Measurements from ENCODE around the gene PGAM1. TPM values are rescaled to one million over a fixed set of nuclear protein-coding genes. Genes with fewer than 3 reads are reported as not detected.

PGAM1 gene
- total RNA-seq: 100 to 1,000 TPM; 380 to 406 TPM

DNA sequence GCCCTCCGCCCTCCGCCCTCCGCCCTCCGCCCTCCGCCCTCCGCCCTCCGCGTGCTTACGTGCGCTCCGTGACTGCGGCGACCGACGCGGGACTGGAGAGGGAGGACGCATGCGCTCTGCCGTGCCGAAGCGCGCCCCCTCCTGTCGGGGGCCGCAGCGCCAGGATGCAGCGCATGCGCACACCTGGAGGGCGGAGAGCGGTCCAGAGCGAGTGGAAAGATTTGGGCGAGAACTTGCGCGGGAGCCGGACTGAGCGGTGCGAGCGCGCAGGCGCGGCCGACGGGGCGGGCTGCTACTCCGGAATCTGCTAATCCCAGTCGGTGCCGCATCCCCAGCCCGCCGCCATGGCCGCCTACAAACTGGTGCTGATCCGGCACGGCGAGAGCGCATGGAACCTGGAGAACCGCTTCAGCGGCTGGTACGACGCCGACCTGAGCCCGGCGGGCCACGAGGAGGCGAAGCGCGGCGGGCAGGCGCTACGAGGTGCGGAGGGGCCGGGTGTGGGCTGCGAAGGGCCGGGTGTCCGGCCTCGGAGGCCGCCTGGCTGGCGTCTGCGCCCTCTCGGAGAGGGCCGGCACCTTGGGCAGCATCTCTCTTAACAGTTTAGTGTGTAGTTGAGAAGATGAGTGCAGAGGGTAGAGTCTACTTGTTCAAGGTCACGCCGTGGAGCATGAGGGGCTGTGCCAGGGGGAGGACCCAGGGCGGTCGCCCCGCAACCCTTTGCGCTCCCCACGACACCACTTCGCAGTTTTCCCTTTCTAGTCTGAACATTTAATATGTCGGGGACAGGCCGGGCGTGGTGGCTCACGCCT lies at the start of gene PGAM1:
Gene PGAM1, plus strand, starts transcription at position 228 of the 812 bp plus-strand sequence. Its CDS starts 117 bp downstream, at position 345.
- Mint-ChIP-seq H3K4me1 (peaks cover 48% of the 10 kb centered on the region), H3K9me3 (no peaks in the 10 kb centered on the region), H3K27me3 (no peaks in the 10 kb centered on the region), H3K36me3 (ENCODE audit: low read depth) (peaks cover 40% of the 10 kb centered on the region), H3K27ac (peak within 1 kb of the TSS; percentile 96), H3K4me3 (peak within 1 kb of the TSS; percentile 92)
- CTCF ChIA-PET: interaction anchor here (1.7 to 1.8 kb wide), 2 partner anchors 11 to 13 kb away, joined by 7 to 8 read pairs; no protein-coding TSS in a partner anchor
- POLR2A ChIA-PET: no interaction called here
- peak; percentile 95 for DNase-seq

DNA sequence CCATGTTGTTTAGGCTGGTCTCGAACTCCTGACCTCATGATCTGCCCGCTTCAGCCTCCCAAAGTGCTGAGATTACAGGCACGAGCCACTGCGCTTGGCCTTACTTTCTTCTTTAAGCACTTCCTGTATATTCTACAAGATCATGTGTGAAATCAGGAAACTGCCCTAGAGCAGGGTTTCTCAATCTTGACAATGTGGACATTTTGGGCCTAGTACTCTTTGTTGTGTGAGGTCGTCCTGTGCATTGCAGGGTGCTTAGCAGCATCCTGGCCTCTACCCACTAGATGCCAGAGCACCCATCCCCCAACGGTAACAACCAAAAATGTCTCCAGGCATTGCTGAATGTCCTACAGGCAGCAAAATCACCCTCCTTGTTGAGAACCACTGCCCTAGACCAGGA lies 49.6 kb upstream of the PGAM1 start:
- Mint-ChIP-seq H3K4me1 (peaks cover 3% of the 10 kb centered on the region), H3K36me3 (ENCODE audit: low read depth) (peaks cover 8% of the 10 kb centered on the region), H3K27ac (no peak overlapping the region), H3K27me3 (no peaks in the 10 kb centered on the region), H3K4me3 (no peak overlapping the region), H3K9me3 (no peaks in the 10 kb centered on the region)
- ChIA-PET POLR2A (no interaction called here), CTCF (no interaction called here)
- no peak for DNase-seq

DNA sequence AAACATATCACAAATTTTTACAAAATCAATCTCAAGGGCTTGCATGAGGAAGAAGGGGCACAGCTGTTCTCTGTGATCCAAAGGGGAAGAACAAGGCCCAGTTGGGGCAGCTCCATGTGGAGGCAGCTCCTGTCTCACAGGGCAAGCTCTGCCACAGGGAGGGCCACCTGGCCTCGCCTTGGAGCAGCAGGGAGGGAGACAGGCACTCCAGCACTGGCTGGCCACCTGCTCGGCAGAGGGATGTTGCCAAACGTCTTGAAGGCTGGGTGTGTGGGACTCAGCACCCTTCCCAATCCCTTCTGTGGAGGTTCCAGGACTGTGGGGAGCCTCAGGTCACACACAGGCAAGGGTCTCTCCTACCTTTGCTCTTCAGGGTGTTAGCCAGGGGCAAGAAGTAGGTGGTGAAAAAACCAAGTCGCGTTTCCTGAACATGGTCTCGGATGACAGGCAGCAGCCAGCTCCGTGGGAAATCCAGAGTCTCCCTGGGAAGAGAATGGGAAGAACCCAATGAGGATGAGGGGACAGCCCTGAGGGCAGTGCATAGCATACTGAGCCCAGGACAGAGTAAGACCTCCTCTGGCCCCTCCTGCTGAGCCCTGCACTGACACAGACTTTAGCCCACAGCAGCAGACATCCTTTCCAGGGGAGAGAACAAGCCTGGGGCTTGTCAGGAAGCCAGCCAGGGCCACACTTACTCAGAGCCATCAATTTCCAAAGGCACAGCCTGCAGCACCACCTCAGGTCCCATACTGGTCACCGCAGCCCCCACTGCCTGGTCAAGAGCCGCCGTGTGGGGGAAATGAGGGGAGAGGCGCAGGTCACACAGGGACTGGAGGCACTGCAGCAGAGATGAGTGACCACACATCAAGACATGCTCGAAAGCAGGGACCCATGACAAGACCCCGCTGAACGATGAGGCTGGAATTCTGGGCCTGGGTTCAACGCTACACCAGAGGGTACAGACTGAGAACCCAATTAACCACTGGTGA lies 46.8 kb upstream of the PGAM1 start:
- Mint-ChIP-seq H3K4me3 (no peak overlapping the region), H3K27ac (peak overlapping the region; percentile 50), H3K9me3 (no peaks in the 10 kb centered on the region), H3K4me1 (peaks cover 3% of the 10 kb centered on the region), H3K27me3 (no peaks in the 10 kb centered on the region), H3K36me3 (ENCODE audit: low read depth) (peaks cover 7% of the 10 kb centered on the region)
- DNase-seq: no peak
- CTCF ChIA-PET: interaction anchor here (1.3 kb wide), 1 partner anchor 18 kb away, joined by 3 read pairs; no protein-coding TSS in a partner anchor
- POLR2A ChIA-PET: no interaction called here

DNA sequence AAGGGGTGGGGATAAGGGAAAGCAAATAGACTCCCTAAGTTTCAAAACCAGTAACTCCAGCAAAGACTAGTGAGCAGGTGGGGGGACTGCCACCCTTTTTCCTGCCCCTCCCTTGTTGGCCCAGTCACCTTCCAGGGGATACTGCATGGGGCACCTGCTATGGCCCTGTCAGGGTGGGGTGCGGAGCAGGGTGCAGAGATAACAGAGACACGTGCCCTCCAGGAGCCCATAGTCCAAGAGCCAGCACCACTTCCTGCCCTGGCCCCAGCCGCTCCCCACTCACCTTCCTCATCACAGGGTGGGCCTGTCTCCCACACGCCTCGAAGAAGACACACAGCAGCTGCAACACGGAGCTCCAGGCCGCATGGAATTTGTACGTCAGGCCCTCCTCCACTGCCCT lies 45.5 kb upstream of the PGAM1 start:
- Mint-ChIP-seq H3K27me3 (no peaks in the 10 kb centered on the region), H3K9me3 (no peaks in the 10 kb centered on the region), H3K36me3 (ENCODE audit: low read depth) (peaks cover 7% of the 10 kb centered on the region), H3K27ac (peak overlapping the region; percentile 19), H3K4me1 (peaks cover 3% of the 10 kb centered on the region), H3K4me3 (no peak overlapping the region)
- CTCF ChIA-PET: interaction anchor here (1.3 kb wide), 1 partner anchor 12 kb away, joined by 3 read pairs; no protein-coding TSS in a partner anchor
- no peak for DNase-seq
- POLR2A ChIA-PET: no interaction called here

DNA sequence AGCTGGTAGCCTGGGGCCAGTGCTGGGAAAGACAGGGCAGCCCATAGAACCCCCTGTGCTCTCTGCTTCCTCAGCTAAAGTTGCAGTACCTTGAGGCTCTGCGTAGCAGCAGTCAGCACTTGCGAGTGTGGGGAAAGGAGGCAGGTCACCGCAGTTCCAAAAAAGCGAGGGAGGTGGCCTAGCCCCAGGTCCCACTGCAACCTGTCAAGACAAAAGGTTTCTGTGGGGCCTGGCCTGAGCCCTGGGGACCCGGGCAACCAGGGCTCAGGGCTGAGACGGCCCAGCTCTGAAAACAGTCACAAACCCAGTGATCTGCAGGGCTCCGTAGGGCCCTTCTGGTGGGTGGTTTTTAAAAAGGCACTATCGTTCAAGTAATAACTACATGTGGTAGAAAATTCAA lies 44.4 kb upstream of the PGAM1 start:
- H3K4me3 Mint-ChIP-seq: no peak overlapping the region
- H3K27me3 Mint-ChIP-seq: no peaks in the 10 kb centered on the region
- H3K27ac Mint-ChIP-seq: no peak overlapping the region
- ChIA-PET CTCF (interaction anchor here (1.3 kb wide), 1 partner anchor 11 kb away, joined by 3 read pairs; no protein-coding TSS in a partner anchor), POLR2A (no interaction called here)
- peaks cover 4% of the 10 kb centered on the region for H3K36me3 Mint-ChIP-seq (ENCODE audit: low read depth)
- no peaks in the 10 kb centered on the region for H3K9me3 Mint-ChIP-seq
- peaks cover under 1% of the 10 kb centered on the region for H3K4me1 Mint-ChIP-seq
- no peak for DNase-seq

DNA sequence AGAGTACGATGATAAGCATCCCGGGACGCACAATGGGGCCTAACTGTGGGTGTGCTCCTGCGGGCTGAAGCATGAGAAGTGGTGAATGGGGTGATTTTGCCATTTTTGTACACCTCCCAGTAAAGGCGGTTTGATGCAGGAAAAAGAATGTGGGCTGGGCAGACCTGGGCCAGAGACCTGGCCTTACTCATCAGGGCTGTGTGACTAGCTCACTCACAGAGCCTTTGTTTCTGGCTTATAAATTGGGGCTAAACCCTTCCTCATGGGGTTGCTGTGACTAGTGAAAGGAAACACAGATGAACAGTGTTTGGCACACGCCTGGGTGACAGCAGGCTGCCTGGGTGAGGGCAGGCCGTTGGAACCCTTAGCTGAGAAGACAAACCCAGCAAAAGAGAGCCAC lies 42.8 kb upstream of the PGAM1 start:
- no peak overlapping the region for H3K4me3 Mint-ChIP-seq
- H3K36me3 Mint-ChIP-seq (ENCODE audit: low read depth): peaks cover 11% of the 10 kb centered on the region
- ChIA-PET CTCF (no interaction called here), POLR2A (no interaction called here)
- no peak for DNase-seq
- H3K9me3 Mint-ChIP-seq: no peaks in the 10 kb centered on the region
- H3K27ac Mint-ChIP-seq: no peak overlapping the region
- no peaks in the 10 kb centered on the region for H3K4me1 Mint-ChIP-seq
- no peaks in the 10 kb centered on the region for H3K27me3 Mint-ChIP-seq

DNA sequence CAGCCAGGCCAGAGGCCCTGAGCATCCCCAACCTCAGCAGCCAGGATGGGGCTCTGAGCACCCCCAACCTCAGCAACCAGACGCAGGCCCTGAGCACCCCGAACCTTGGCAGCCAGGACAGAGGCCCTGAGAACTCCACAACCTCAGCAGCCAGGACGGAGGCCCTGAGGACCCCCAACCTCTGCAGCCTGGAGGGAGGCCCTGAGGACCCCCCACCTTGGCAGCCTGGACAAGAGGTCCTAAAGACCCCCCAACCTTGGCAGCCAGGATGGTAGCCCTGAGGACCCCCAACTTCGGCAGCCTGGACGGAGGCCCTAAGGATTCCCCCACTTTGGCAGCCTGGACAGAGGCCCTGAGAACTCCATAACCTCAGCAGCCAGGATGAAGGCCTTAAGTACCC lies 41.8 kb upstream of the PGAM1 start:
- ChIA-PET POLR2A (no interaction called here), CTCF (no interaction called here)
- Mint-ChIP-seq H3K4me1 (no peaks in the 10 kb centered on the region), H3K36me3 (ENCODE audit: low read depth) (peaks cover 18% of the 10 kb centered on the region), H3K9me3 (no peaks in the 10 kb centered on the region), H3K4me3 (no peak overlapping the region), H3K27ac (no peak overlapping the region), H3K27me3 (no peaks in the 10 kb centered on the region)
- no peak for DNase-seq

DNA sequence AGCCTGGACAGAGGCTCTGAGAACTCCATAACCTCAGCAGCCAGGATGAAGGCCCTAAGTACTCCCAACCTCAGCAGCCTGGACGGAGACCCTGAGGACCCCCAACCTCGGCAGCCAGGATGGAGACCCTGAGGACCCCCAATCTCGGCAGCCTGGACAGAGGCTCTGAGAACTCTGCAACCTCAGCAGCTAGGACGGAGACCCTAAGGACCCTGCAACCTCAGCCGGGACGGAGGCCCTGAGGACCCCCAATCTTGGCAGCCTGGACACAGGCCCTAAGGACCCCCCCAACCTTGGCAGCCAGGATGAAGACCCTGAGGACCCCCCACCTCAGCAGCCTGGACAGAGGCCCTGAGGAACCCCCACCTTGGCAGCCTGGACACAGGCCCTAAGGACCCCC lies 41.4 kb upstream of the PGAM1 start:
- CTCF ChIA-PET: no interaction called here
- H3K9me3 Mint-ChIP-seq: no peaks in the 10 kb centered on the region
- H3K4me1 Mint-ChIP-seq: no peaks in the 10 kb centered on the region

DNA sequence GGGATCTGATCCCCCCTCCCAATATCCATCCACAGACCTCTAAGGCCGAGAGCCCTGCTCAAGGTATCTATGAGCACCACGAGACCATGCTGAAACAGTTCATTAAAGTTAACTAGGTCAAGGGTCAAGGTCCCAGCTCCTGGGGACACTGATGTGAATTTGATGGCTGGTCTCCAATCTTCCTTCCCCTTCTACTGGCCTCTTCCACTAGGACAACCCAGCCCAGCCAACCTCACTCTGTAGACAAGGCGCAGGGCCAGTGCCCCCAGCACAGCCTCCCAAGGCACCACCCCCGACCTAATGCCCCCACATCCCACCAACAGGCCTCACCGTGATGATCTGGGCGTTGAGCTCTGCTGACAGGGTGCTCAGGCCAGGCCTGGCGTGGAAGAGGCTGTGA lies 40.4 kb upstream of the PGAM1 start:
- Mint-ChIP-seq H3K4me3 (no peak overlapping the region), H3K36me3 (ENCODE audit: low read depth) (peaks cover 18% of the 10 kb centered on the region), H3K27me3 (no peaks in the 10 kb centered on the region), H3K4me1 (no peaks in the 10 kb centered on the region), H3K9me3 (no peaks in the 10 kb centered on the region), H3K27ac (no peak overlapping the region)
- CTCF ChIA-PET: interaction anchor here (0.7 to 1.0 kb wide), 2 partner anchors 16 to 274 kb away, joined by 4 to 5 read pairs; partner anchors contain the start of gene RRP12
- no peak for DNase-seq
- POLR2A ChIA-PET: no interaction called here

More for the DNA sequence above, 41.4 kb upstream of the PGAM1 start:
- no peak overlapping the region for H3K27ac Mint-ChIP-seq
- H3K27me3 Mint-ChIP-seq: no peaks in the 10 kb centered on the region
- no peak overlapping the region for H3K4me3 Mint-ChIP-seq
- POLR2A ChIA-PET: no interaction called here
- H3K36me3 Mint-ChIP-seq (ENCODE audit: low read depth): peaks cover 18% of the 10 kb centered on the region
- no peak for DNase-seq

DNA sequence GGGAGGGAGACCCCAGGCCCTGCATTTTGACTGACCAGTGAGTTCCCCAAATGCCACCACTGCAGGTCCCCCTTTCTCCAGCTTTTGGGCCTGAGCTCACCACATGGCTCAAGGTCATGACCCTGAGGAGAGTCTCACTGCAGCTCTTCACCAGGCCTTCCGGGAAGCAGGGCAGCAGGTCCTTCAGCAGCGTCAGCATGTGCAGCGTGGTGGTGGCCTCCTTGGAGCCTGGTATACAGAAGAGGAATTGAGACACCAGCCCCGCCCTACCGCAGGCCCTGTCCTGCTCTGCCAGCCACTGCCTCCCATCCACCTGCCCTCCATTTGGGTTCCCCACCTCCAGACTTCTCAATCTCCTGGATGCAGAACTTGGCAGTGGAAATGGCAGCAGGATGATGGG lies 37.8 kb upstream of the PGAM1 start:
- Mint-ChIP-seq H3K4me1 (peaks cover 2% of the 10 kb centered on the region), H3K27me3 (no peaks in the 10 kb centered on the region), H3K9me3 (no peaks in the 10 kb centered on the region), H3K27ac (no peak overlapping the region), H3K36me3 (ENCODE audit: low read depth) (peaks cover 18% of the 10 kb centered on the region), H3K4me3 (no peak overlapping the region)
- ChIA-PET POLR2A (no interaction called here), CTCF (interaction anchor here (1.2 kb wide), 1 partner anchor 13 kb away, joined by 10 read pairs; the partner anchor contains the start of gene RRP12)
- DNase-seq: no peak

DNA sequence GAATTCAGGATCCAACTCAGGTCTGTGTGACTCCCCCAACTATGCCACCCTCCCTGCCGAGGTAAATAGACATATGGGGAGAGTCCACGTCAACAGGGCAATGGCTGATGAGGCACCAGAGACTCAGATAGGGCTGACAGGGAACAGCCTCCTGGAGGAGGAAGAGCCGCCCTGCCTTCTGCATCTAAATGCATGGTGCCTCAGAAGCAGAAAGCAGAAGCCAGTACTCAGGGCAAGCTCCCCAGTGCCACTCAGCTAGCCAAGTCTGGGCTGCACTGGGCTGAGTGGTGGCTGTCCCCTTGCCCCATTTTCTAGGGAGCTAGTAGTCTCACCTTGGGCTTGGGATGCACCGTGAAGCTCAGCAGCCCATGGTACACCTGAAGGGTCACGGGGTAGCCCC lies 35.9 kb upstream of the PGAM1 start:
- no peak for DNase-seq
- ChIA-PET CTCF (no interaction called here), POLR2A (no interaction called here)
- Mint-ChIP-seq H3K4me3 (no peak overlapping the region), H3K4me1 (peaks cover 6% of the 10 kb centered on the region), H3K27ac (no peak overlapping the region), H3K36me3 (ENCODE audit: low read depth) (peaks cover 20% of the 10 kb centered on the region), H3K27me3 (no peaks in the 10 kb centered on the region), H3K9me3 (no peaks in the 10 kb centered on the region)

DNA sequence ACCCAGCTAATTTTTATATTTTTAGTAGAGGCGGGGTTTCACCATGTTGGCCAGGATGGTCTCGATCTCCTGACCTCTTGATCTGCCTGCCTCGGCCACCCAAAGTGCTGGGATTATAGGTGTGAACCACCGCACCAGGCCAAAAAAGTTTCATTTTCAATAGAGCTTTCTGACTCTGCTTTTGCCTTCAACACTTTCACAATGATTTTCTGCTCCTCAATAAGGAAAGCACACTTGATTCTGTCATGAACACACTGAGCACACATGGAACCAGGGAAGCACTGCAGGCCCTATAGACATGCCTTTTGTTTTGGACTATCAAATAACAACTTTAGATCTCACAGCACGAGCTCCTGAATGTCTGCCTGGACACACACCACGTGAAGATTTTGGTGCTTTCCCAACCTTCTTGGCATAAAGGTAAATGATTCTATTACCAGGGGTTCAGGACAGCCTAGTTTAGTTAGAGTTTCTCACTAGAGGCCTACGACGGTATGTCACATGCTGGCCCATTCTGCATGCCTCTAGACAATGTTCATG lies 32.9 kb upstream of the PGAM1 start:
- no peak overlapping the region for H3K4me3 Mint-ChIP-seq
- no peaks in the 10 kb centered on the region for H3K27me3 Mint-ChIP-seq
- ChIA-PET POLR2A (no interaction called here), CTCF (interaction anchor here (1.0 to 1.2 kb wide), 2 partner anchors 12 to 71 kb away, joined by 3 read pairs; no protein-coding TSS in a partner anchor)
- peaks cover 6% of the 10 kb centered on the region for H3K4me1 Mint-ChIP-seq
- peak overlapping the region; percentile 42 for H3K27ac Mint-ChIP-seq
- peaks cover 18% of the 10 kb centered on the region for H3K36me3 Mint-ChIP-seq (ENCODE audit: low read depth)
- no peaks in the 10 kb centered on the region for H3K9me3 Mint-ChIP-seq
- DNase-seq: no peak

DNA sequence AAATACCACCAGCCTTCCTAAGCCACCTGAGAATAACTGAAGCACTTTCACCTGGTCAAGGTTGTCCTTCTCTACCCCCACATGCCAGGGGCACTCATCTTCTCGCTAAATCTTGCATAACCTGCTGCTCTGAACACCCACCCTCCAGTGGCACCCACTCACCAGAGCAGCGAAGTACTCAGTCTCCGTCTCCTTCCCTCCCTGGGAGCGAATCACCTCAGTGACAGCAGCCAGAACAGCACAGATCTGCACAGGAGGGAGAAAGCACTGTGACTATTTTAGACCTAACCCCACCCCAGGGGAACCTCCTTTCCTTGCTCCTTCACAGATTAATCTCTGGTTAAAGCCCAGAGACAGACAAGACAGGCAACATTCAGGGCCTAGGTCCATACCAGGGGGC lies 29.9 kb upstream of the PGAM1 start:
- no peak for DNase-seq
- POLR2A ChIA-PET: no interaction called here
- H3K27me3 Mint-ChIP-seq: no peaks in the 10 kb centered on the region
- H3K4me3 Mint-ChIP-seq: no peak overlapping the region
- peaks cover 9% of the 10 kb centered on the region for H3K36me3 Mint-ChIP-seq (ENCODE audit: low read depth)
- H3K9me3 Mint-ChIP-seq: no peaks in the 10 kb centered on the region
- CTCF ChIA-PET: no interaction called here
- H3K4me1 Mint-ChIP-seq: peaks cover 16% of the 10 kb centered on the region
- no peak overlapping the region for H3K27ac Mint-ChIP-seq

All from activated CD4-positive, alpha-beta T cell treated with anti-CD3 and anti-CD28 coated beads, Interleukin-2, amount 10 ng/mL, durations not matched to agents 7 days and 5 days (primary cell).